H1 (cell line): ENCODE results near the gene ARHGAP32. TPM values are rescaled to one million over a fixed set of nuclear protein-coding genes. Genes with fewer than 3 reads are reported as not detected.

Source experiments
- CHD7 ChIP-seq: fragments of 300-600 bp; sonication (generic); IDR thresholded peaks from 2 replicates; pipeline ENCODE4 v1.7.1; 2012; ENCODE audit warnings: low read length, moderate library complexity, mild to moderate bottlenecking, inconsistent platforms; ENCODE audit not compliant: insufficient replicate concordance
- CREB1 ChIP-seq: IDR thresholded peaks from 2 replicates; pipeline ENCODE4 v1.6.1; 2012; ENCODE audit warnings: inconsistent platforms
- CTBP2 ChIP-seq: IDR thresholded peaks from 2 replicates; pipeline ENCODE4 v1.7.0; 2011; ENCODE audit warnings: borderline replicate concordance, mild to moderate bottlenecking, moderate library complexity, mixed read lengths, low read length; ENCODE audit not compliant: insufficient read depth, insufficient read length
- EZH2 ChIP-seq: fragments of 200-600 bp; sonication (generic); IDR thresholded peaks from 2 replicates; pipeline ENCODE4 v1.7.1; 2012; ENCODE audit warnings: low read depth, mild to moderate bottlenecking, moderate library complexity, low read length, inconsistent platforms; ENCODE audit not compliant: severe bottlenecking
- RFX5 ChIP-seq: IDR thresholded peaks from 2 replicates; pipeline ENCODE4 v1.6.1; 2011; ENCODE audit warnings: low read depth, low read length, improper control_type of control experiment, borderline replicate concordance
- RNF2 ChIP-seq: fragments of 200-900, 300-1000 bp; sonication (generic); IDR thresholded peaks from 2 replicates; pipeline ENCODE4 v1.7.1; 2016; ENCODE audit warnings: borderline replicate concordance, low read depth, mild to moderate bottlenecking, antibody characterized with exemption, low read length; ENCODE audit not compliant: poor library complexity, severe bottlenecking; ENCODE audit errors: missing control alignments
- polyA plus RNA-seq, 7 experiments: library from polyadenylated mRNA; depleted of rRNA in 3 of 7; stranded (reverse) in 5 of 7; unstranded in 2 of 7; fragments of >200 nt in 5 of 7; fragments of 200-250 nt in 2 of 7; gene quantifications; 1 replicate in 5 of 7; 2 replicates in 1 of 7; 4 replicates in 1 of 7; pipeline versions ENCODE4 v1.2.1 to v1.2.3, GENCODE V29; 2011 to 2013; ENCODE audit warnings: missing spikeins in 2 of 7, mixed read lengths in 2 of 7
- total RNA-seq: library from RNA; stranded (reverse); fragmentation: NEBNext Ultra II Directional; extraction: Animal tissue kit (Norgen Biotek cat#: 25700); gene quantifications from 2 replicates; pipeline ENCODE4 v1.2.1, GENCODE V29; 2021

Gene ARHGAP32
- total and polyA plus RNA-seq, 2 of the 8 experiments (the other 6 are each of a cell fraction or from before 2014, with no cell fraction given): 13.7 to 30.0 TPM

- TF ChIP-seq CHD7: no peak
- TF ChIP-seq EZH2: no peak
- TF ChIP-seq CREB1: no peak
- TF ChIP-seq RNF2: no peak
- TF ChIP-seq RFX5: no peak
- TF ChIP-seq CTBP2: no peak
Observed at GRCh38 chr11:129090056-129090455, 102.1 kb downstream of the ARHGAP32 start (continued).
